ENCODE measurements around the gene GSTP1.
A peak's percentile ranks its signal among the peaks of the same experiment; 100 is the strongest.
"Not testable (repeated sequence)": the region's sequence is repeated elsewhere in the genome, so short reads cannot be mapped to it uniquely, and the experiment has no call there.

The GSTP1 gene

DNA sequence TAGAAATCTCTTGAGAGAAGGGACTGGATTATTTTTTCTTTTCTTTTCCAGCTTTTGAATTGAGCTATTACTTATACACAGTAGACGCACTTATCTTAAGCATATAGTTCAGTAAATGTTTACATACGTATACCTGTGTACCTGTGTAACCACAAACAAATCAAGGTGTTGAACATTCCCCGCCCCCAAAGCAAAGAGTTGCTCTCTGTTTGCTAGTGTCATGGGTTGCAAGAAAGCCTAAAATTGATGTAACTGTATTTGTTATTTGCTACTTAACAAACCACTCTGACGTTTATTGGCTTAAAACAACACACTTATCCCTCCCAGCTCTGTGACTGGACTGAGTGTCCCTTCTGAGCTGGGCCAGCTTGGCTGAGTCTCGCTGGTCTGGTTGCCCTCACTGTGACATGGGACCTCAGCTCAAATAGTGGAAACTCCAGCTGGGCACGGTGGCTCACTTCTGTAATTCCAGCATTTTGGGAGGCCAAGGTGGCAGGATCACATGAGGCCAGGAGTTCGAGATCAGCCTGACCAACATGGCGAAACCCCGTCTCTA lies 35.0 kb upstream of the GSTP1 start:
- H3K4me1 Mint-ChIP-seq (ENCODE audit: low read depth), result no peaks in the 10 kb centered on the region
- H3K4me3 Mint-ChIP-seq, result no peak overlapping the region
- peaks cover 15% of the 10 kb centered on the region for H3K27me3 Mint-ChIP-seq
- H3K9me3 Mint-ChIP-seq, result peaks cover 22% of the 10 kb centered on the region
- H3K36me3 Mint-ChIP-seq (ENCODE audit: low read depth), result no peaks in the 10 kb centered on the region
- intact Hi-C loops (cut with micrococcal nuclease), result no loop called here
- H3K27ac Mint-ChIP-seq, result no peak overlapping the region

GRCh38 chr11:67551127-67551526 lies 32.5 kb upstream of the GSTP1 start:
- no peaks in the 10 kb centered on the region for H3K36me3 Mint-ChIP-seq (ENCODE audit: low read depth)

DNA sequence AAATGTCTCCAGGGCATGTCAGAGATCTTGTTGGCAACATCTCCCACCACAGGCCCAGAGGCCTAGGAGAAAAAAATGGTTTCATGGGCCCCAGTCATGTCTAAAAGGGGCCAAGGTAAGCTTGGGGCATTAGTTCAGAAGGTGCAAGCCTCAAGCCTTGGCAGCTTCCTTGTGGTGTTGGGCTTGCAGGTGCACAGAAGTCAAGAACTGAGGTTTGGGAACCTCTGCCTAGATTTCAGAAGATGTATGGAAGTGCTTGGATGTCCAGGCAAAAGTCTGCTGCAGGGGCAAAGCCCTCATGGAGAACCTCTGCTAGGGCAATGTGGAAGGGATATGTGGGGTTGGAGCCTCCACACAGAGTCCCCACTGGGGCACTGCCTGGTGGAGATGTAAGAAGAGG lies 31.9 kb upstream of the GSTP1 start:
- Mint-ChIP-seq H3K27me3 (peaks cover 11% of the 10 kb centered on the region), H3K9me3 (peaks cover 22% of the 10 kb centered on the region)
- intact Hi-C loops (cut with micrococcal nuclease); H3K4me3 Mint-ChIP-seq; H3K4me1 Mint-ChIP-seq (ENCODE audit: low read depth); H3K27ac Mint-ChIP-seq; H3K36me3 Mint-ChIP-seq (ENCODE audit: low read depth): not testable (repeated sequence)

More at GRCh38 chr11:67551127-67551526, 32.5 kb upstream of the GSTP1 start:
- Mint-ChIP-seq H3K4me1 (ENCODE audit: low read depth) (no peaks in the 10 kb centered on the region), H3K27me3 (peaks cover 11% of the 10 kb centered on the region), H3K9me3 (peaks cover 22% of the 10 kb centered on the region), H3K4me3 (no peak overlapping the region), H3K27ac (no peak overlapping the region)
- intact Hi-C loops (cut with micrococcal nuclease), result no loop called here

DNA sequence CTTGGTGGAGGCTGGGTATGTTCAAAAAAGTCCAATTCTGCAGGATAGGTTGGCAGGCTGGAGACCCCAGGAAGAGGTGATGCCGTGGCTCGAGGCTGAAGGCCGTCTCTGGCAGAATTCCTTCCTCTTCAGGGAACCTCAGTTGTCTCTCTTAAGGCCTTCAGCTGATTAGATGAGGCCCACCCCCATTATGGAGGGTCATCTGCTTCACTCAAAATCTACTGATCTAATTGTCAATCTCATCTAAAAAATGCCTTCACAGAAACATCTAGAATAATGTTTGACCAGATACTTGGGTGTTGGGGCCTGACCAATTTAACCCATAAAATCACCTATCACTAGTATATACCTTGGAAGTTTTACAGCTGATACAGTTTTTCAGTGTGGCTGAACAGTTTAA lies 27.4 kb upstream of the GSTP1 start:
- intact Hi-C loops (cut with micrococcal nuclease), result no loop called here
- no peaks in the 10 kb centered on the region for H3K36me3 Mint-ChIP-seq (ENCODE audit: low read depth)
- H3K4me3 Mint-ChIP-seq, result no peak overlapping the region
- peaks cover 5% of the 10 kb centered on the region for H3K4me1 Mint-ChIP-seq (ENCODE audit: low read depth)
- H3K27ac Mint-ChIP-seq, result no peak overlapping the region
- peaks cover 14% of the 10 kb centered on the region for H3K27me3 Mint-ChIP-seq
- peaks cover 8% of the 10 kb centered on the region for H3K9me3 Mint-ChIP-seq

- intact Hi-C loops (cut with micrococcal nuclease), result no loop called here
- H3K4me1 Mint-ChIP-seq (ENCODE audit: low read depth), result peaks cover 5% of the 10 kb centered on the region
- peaks cover 27% of the 10 kb centered on the region for H3K27me3 Mint-ChIP-seq
- no peaks in the 10 kb centered on the region for H3K9me3 Mint-ChIP-seq
- H3K36me3 Mint-ChIP-seq (ENCODE audit: low read depth), result no peaks in the 10 kb centered on the region
- no peak overlapping the region for H3K27ac Mint-ChIP-seq
- no peak overlapping the region for H3K4me3 Mint-ChIP-seq
Measured at GRCh38 chr11:67558084-67558772, 25.4 kb upstream of the GSTP1 start.

- Mint-ChIP-seq H3K36me3 (ENCODE audit: low read depth) (no peaks in the 10 kb centered on the region), H3K4me3 (no peak overlapping the region), H3K9me3 (no peaks in the 10 kb centered on the region), H3K27me3 (peaks cover 37% of the 10 kb centered on the region), H3K4me1 (ENCODE audit: low read depth) (peaks cover 5% of the 10 kb centered on the region), H3K27ac (no peak overlapping the region)
- intact Hi-C loops (cut with micrococcal nuclease), result no loop called here
Measured at GRCh38 chr11:67561971-67562619, 21.5 kb upstream of the GSTP1 start.

GRCh38 chr11:67562963-67563704 lies 20.5 kb upstream of the GSTP1 start:
- H3K27ac Mint-ChIP-seq, result no peak overlapping the region
- H3K4me1 Mint-ChIP-seq (ENCODE audit: low read depth), result peaks cover 5% of the 10 kb centered on the region
- no peaks in the 10 kb centered on the region for H3K9me3 Mint-ChIP-seq
- H3K4me3 Mint-ChIP-seq, result no peak overlapping the region
- intact Hi-C loops (cut with micrococcal nuclease), result no loop called here
- peaks cover 39% of the 10 kb centered on the region for H3K27me3 Mint-ChIP-seq
- no peaks in the 10 kb centered on the region for H3K36me3 Mint-ChIP-seq (ENCODE audit: low read depth)

- intact Hi-C loops (cut with micrococcal nuclease); H3K36me3 Mint-ChIP-seq (ENCODE audit: low read depth); H3K4me1 Mint-ChIP-seq (ENCODE audit: low read depth); H3K27ac Mint-ChIP-seq; H3K9me3 Mint-ChIP-seq; H3K4me3 Mint-ChIP-seq: not testable (repeated sequence)
- H3K27me3 Mint-ChIP-seq, result peaks cover 36% of the 10 kb centered on the region
Measured at GRCh38 chr11:67563705-67564114, 19.9 kb upstream of the GSTP1 start.

DNA sequence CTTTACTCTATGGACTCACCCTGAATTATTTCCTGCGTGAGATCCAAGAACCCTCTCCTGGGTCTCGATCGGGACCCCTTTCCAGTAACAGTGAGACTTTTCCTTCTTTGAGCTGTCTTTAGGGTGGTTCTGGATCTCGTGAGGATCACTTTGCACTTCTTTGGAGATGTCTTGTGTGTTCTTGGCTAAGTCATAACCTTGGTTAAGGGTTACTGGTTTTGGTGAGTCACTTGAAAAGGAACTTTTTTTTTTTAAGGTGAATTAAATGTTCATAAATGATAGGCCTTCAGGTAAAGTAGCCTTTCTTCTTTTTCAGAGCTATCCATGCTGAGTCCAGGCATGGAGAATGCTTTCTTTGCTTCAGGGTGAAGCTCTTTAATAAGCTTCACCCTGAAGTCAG lies 19.4 kb upstream of the GSTP1 start:
- Mint-ChIP-seq H3K9me3 (no peaks in the 10 kb centered on the region), H3K27ac (no peak overlapping the region), H3K27me3 (peaks cover 33% of the 10 kb centered on the region), H3K4me3 (no peak overlapping the region), H3K36me3 (ENCODE audit: low read depth) (no peaks in the 10 kb centered on the region), H3K4me1 (ENCODE audit: low read depth) (peaks cover 3% of the 10 kb centered on the region)
- intact Hi-C loops (cut with micrococcal nuclease), result no loop called here

GRCh38 chr11:67571443-67571842 lies 12.2 kb upstream of the GSTP1 start:
- Mint-ChIP-seq H3K4me3 (no peak overlapping the region), H3K36me3 (ENCODE audit: low read depth) (no peaks in the 10 kb centered on the region), H3K27me3 (peaks cover 33% of the 10 kb centered on the region), H3K27ac (no peak overlapping the region), H3K9me3 (no peaks in the 10 kb centered on the region), H3K4me1 (ENCODE audit: low read depth) (peaks cover 7% of the 10 kb centered on the region)
- intact Hi-C loops (cut with micrococcal nuclease), result loop anchor here (5.0 kb wide), 1 partner anchor 36 kb away; the partner anchor contains the start of gene NDUFV1

- Mint-ChIP-seq H3K4me3 (no peak overlapping the region), H3K9me3 (no peaks in the 10 kb centered on the region), H3K4me1 (ENCODE audit: low read depth) (peaks cover 7% of the 10 kb centered on the region), H3K36me3 (ENCODE audit: low read depth) (no peaks in the 10 kb centered on the region), H3K27me3 (peaks cover 42% of the 10 kb centered on the region), H3K27ac (no peak overlapping the region)
- intact Hi-C loops (cut with micrococcal nuclease), result loop anchor here (2.0 to 5.0 kb wide), 2 partner anchors 35 to 86 kb away; partner anchors contain the start of gene NDUFV1
Measured at GRCh38 chr11:67572305-67572704, 11.3 kb upstream of the GSTP1 start.

- H3K4me1 Mint-ChIP-seq (ENCODE audit: low read depth), result peaks cover 7% of the 10 kb centered on the region
- no peak overlapping the region for H3K27ac Mint-ChIP-seq
- H3K9me3 Mint-ChIP-seq, result no peaks in the 10 kb centered on the region
- no peaks in the 10 kb centered on the region for H3K36me3 Mint-ChIP-seq (ENCODE audit: low read depth)
- peaks cover 44% of the 10 kb centered on the region for H3K27me3 Mint-ChIP-seq
- intact Hi-C loops (cut with micrococcal nuclease), result loop anchor here (2.0 to 5.0 kb wide), 2 partner anchors 34 to 86 kb away; partner anchors contain the start of gene NDUFV1
- H3K4me3 Mint-ChIP-seq, result peak overlapping the region; percentile 23
Measured at GRCh38 chr11:67572747-67573419, 10.7 kb upstream of the GSTP1 start.

DNA sequence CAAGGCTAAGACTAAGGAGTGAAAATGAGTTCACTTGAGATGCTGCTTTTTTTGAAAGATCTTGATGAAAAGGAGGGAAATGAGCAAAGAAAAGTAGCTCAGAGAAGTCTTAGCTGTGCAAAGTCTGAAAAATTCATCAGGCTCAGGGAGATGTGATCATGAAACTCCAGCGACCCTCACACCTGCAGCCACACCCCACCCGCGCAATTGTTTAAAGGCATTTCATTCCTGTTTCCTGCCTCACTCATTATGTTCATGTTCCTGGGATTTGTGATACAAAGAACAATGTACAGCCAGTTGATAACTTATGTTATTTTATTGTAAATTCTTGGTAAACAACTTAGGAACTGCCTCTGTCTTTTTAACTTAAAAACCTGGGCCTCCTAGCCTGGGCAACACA lies 8.7 kb upstream of the GSTP1 start:
- no peak overlapping the region for H3K4me3 Mint-ChIP-seq
- H3K27me3 Mint-ChIP-seq, result peaks cover 47% of the 10 kb centered on the region
- no peaks in the 10 kb centered on the region for H3K36me3 Mint-ChIP-seq (ENCODE audit: low read depth)
- H3K9me3 Mint-ChIP-seq, result no peaks in the 10 kb centered on the region
- H3K27ac Mint-ChIP-seq, result no peak overlapping the region
- H3K4me1 Mint-ChIP-seq (ENCODE audit: low read depth), result peaks cover 18% of the 10 kb centered on the region
- intact Hi-C loops (cut with micrococcal nuclease), result loop anchor here (5.0 kb wide), 1 partner anchor 32 kb away; the partner anchor contains the start of gene NDUFV1
